ENCODE measurements around the gene TNIK.

The TNIK gene

DNA sequence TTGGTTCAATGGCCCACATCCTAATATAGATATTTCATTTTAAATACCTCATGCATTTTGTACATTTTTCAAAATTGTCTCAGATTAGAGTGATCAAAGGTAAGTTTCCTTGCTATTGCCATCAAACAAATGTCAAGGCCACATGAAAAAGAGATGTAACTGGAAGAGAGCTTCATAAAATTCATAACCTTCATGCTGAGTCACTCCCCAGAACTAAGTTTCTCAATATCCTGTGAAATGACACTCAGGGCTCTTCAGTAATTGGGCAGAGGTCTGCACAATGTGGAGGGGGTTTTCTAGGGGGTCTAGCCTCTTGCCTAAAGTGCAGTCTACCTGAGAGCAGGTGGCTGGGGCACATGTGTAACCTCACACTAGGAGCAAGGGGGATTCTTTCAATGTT lies 281.5 kb downstream of the TNIK start:
- H3F3A ChIP-seq (ENCODE audit: insufficient read depth, low read length) = no peaks in the 10 kb centered on the region
- no peak overlapping the region for H2AFZ ChIP-seq (ENCODE audit: low read length)
- no peak overlapping the region for H3K4me3 ChIP-seq (ENCODE audit: low read depth, low read length, poor library complexity, severe bottlenecking)
- H3K4me1 ChIP-seq (ENCODE audit: insufficient read depth, low read length, severe bottlenecking) = no peaks in the 10 kb centered on the region
- H4K20me1 ChIP-seq (ENCODE audit: insufficient read depth, low read length) = no peaks in the 10 kb centered on the region
- H3K79me2 ChIP-seq (ENCODE audit: insufficient read depth, low read length) = no peaks in the 10 kb centered on the region
- H3K27me3 ChIP-seq (ENCODE audit: insufficient read depth, low read length) = peaks cover 5% of the 10 kb centered on the region; the same call in 1 of the 2 replicates
- H3K27ac ChIP-seq (ENCODE audit: low read depth, low read length, poor library complexity, severe bottlenecking) = no peak overlapping the region
- H3K4me2 ChIP-seq (ENCODE audit: low read length) = no peak overlapping the region
- no peaks in the 10 kb centered on the region for H3K9me2 ChIP-seq (ENCODE audit: low read depth, low read length)
- no peaks in the 10 kb centered on the region for H3K36me3 ChIP-seq (ENCODE audit: insufficient read depth, low read length)
- no peak for TF ChIP-seq EZH2 (IDR thresholded peaks at IDR 0.05; ENCODE audit: borderline replicate concordance, low read length)
- TF ChIP-seq, protein P1, sequence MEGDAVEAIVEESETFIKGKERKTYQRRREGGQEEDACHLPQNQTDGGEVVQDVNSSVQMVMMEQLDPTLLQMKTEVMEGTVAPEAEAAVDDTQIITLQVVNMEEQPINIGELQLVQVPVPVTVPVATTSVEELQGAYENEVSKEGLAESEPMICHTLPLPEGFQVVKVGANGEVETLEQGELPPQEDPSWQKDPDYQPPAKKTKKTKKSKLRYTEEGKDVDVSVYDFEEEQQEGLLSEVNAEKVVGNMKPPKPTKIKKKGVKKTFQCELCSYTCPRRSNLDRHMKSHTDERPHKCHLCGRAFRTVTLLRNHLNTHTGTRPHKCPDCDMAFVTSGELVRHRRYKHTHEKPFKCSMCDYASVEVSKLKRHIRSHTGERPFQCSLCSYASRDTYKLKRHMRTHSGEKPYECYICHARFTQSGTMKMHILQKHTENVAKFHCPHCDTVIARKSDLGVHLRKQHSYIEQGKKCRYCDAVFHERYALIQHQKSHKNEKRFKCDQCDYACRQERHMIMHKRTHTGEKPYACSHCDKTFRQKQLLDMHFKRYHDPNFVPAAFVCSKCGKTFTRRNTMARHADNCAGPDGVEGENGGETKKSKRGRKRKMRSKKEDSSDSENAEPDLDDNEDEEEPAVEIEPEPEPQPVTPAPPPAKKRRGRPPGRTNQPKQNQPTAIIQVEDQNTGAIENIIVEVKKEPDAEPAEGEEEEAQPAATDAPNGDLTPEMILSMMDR (IDR thresholded peaks at IDR 0.05; ENCODE audit: low read length) = no peak
- H3K9ac ChIP-seq (ENCODE audit: low read length) = no peak overlapping the region
- H3K9me3 ChIP-seq (ENCODE audit: low read length) = no peaks in the 10 kb centered on the region

DNA sequence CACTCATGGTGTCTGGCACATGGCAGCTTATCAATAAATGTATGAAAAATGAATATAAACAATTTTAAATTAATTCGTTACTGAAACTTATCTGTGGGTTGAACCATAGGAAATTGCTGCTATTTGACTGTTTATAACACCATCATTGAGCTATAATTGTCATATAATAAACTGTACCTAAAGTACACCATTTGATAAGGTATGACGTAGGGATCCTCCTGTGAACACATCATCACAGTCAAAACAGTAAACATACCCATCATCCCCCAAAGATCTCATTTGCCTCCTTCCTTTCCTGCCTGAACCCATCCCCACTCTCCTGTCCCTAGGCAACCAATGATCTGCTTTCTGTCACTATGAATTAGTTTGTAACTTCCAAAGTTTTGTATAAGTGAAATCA lies 282.7 kb downstream of the TNIK start:
- no peaks in the 10 kb centered on the region for H3K9me2 ChIP-seq (ENCODE audit: low read depth, low read length)
- H2AFZ ChIP-seq (ENCODE audit: low read length) = no peak overlapping the region
- no peaks in the 10 kb centered on the region for H3K4me1 ChIP-seq (ENCODE audit: insufficient read depth, low read length, severe bottlenecking)
- H3K9ac ChIP-seq (ENCODE audit: low read length) = no peak overlapping the region
- H3K9me3 ChIP-seq (ENCODE audit: low read length) = no peaks in the 10 kb centered on the region
- no peaks in the 10 kb centered on the region for H3F3A ChIP-seq (ENCODE audit: insufficient read depth, low read length)
- H3K27ac ChIP-seq (ENCODE audit: low read depth, low read length, poor library complexity, severe bottlenecking) = no peak overlapping the region
- no peaks in the 10 kb centered on the region for H3K36me3 ChIP-seq (ENCODE audit: insufficient read depth, low read length)
- no peak overlapping the region for H3K4me2 ChIP-seq (ENCODE audit: low read length)
- TF ChIP-seq EZH2 (IDR thresholded peaks at IDR 0.05; ENCODE audit: borderline replicate concordance, low read length) = no peak
- TF ChIP-seq, protein P1 (IDR thresholded peaks at IDR 0.05; ENCODE audit: low read length) = no peak
- H3K4me3 ChIP-seq (ENCODE audit: low read depth, low read length, poor library complexity, severe bottlenecking) = no peak overlapping the region
- H3K79me2 ChIP-seq (ENCODE audit: insufficient read depth, low read length) = no peaks in the 10 kb centered on the region
- H3K27me3 ChIP-seq (ENCODE audit: insufficient read depth, low read length) = peaks cover 5% of the 10 kb centered on the region; the same call in 1 of the 2 replicates
- H4K20me1 ChIP-seq (ENCODE audit: insufficient read depth, low read length) = no peaks in the 10 kb centered on the region

DNA sequence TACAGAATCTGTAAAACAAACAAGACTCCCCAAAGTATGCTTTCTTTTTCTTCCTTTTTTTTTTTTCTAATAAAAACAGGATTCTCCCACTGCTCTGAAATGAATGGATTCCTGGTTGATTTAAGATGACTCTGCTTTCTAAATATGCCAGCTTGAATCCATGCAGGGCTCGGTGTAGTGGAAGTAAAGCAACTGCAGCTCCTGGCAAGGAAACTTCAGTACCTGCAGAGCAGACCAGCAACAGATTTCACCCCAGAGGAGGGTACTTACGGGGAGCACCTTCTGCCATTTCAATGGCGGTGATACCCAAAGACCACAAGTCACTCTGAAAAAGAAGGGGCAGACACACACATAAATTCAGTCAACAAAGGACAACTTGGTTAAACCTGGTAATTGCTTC lies 283.1 kb downstream of the TNIK start:
- Histone ChIP-seq H3K27ac (ENCODE audit: low read depth, low read length, poor library complexity, severe bottlenecking) (no peak overlapping the region), H2AFZ (ENCODE audit: low read length) (no peak overlapping the region), H3K4me3 (ENCODE audit: low read depth, low read length, poor library complexity, severe bottlenecking) (no peak overlapping the region), H4K20me1 (ENCODE audit: insufficient read depth, low read length) (no peaks in the 10 kb centered on the region), H3K4me2 (ENCODE audit: low read length) (no peak overlapping the region), H3K9ac (ENCODE audit: low read length) (no peak overlapping the region), H3K9me3 (ENCODE audit: low read length) (no peaks in the 10 kb centered on the region), H3F3A (ENCODE audit: insufficient read depth, low read length) (no peaks in the 10 kb centered on the region), H3K9me2 (ENCODE audit: low read depth, low read length) (no peaks in the 10 kb centered on the region), H3K36me3 (ENCODE audit: insufficient read depth, low read length) (no peaks in the 10 kb centered on the region), H3K79me2 (ENCODE audit: insufficient read depth, low read length) (no peaks in the 10 kb centered on the region), H3K4me1 (ENCODE audit: insufficient read depth, low read length, severe bottlenecking) (no peaks in the 10 kb centered on the region), H3K27me3 (ENCODE audit: insufficient read depth, low read length) (peaks cover 5% of the 10 kb centered on the region; the same call in 1 of the 2 replicates)
- TF ChIP-seq, protein P1 (IDR thresholded peaks at IDR 0.05; ENCODE audit: low read length) = no peak
- TF ChIP-seq EZH2 (IDR thresholded peaks at IDR 0.05; ENCODE audit: borderline replicate concordance, low read length) = no peak

Measured in OCI-LY1 (cell line).